Fibroblast of pulmonary artery (primary cell): Measurements from ENCODE around the gene VWA3B.

ENCODE experiments used
- DNase-seq: peaks from one replicate; pipeline ENCODE4 v3.0.0-alpha.2; 2010; ENCODE audit warnings: low read depth
- H3K4me3 ChIP-seq: replicated peaks from 2 replicates; pipeline ENCODE4 v1.5.1; 2011; ENCODE audit warnings: low read depth, mild to moderate bottlenecking, control low read depth, low read length, moderate library complexity
- CTCF ChIP-seq: IDR thresholded peaks from 2 replicates; pipeline ENCODE4 v1.5.1; 2011; ENCODE audit warnings: mild to moderate bottlenecking, control low read depth, low read length, inconsistent platforms; ENCODE audit errors: missing control alignments

Gene VWA3B

GRCh38 chr2:98212092-98213000, 125.4 kb downstream of the VWA3B start:
- TF ChIP-seq CTCF, result no peak
- no peak for DNase-seq
- no peak overlapping the region for H3K4me3 ChIP-seq

GRCh38 chr2:98216616-98217015, 129.6 kb downstream of the VWA3B start:
- no peak for DNase-seq
- H3K4me3 ChIP-seq, result no peak overlapping the region
- no peak for TF ChIP-seq CTCF

- no peak for TF ChIP-seq CTCF
- no peak for DNase-seq
- no peak overlapping the region for H3K4me3 ChIP-seq
These were observed 132.2 kb downstream of the VWA3B start for GRCh38 chr2:98219152-98219551.

GRCh38 chr2:98233941-98234340, 147.0 kb downstream of the VWA3B start:
- no peak overlapping the region for H3K4me3 ChIP-seq
- DNase-seq, result no peak
- TF ChIP-seq CTCF, result no peak

GRCh38 chr2:98234776-98235175, 147.8 kb downstream of the VWA3B start:
- TF ChIP-seq CTCF, result no peak
- no peak overlapping the region for H3K4me3 ChIP-seq
- DNase-seq, result no peak

- no peak overlapping the region for H3K4me3 ChIP-seq
- TF ChIP-seq CTCF, result no peak
- DNase-seq, result no peak
These were observed 150.0 kb downstream of the VWA3B start for GRCh38 chr2:98236935-98237334.
